Trophoblast cell (in vitro differentiated cells and primary cell): Measurements from ENCODE around the gene PRDM16.

Experiments used
- DNase-seq, 2 donors: peaks; one replicate each; pipeline ENCODE4 v3.0.0-alpha.2; 2016
- H2AFZ ChIP-seq: 2 replicates; pipeline ENCODE4 v1.6.1; 2013; ENCODE audit warnings: low read length, moderate library complexity, mild to moderate bottlenecking; ENCODE audit not compliant: insufficient read depth, poor library complexity
- H2AK5ac ChIP-seq: 2 replicates; pipeline ENCODE4 v1.6.1; 2013; ENCODE audit warnings: mild to moderate bottlenecking, low read length
- H2BK120ac ChIP-seq: 2 replicates; pipeline ENCODE4 v1.6.1; 2013; ENCODE audit warnings: low read length, mild to moderate bottlenecking, moderate library complexity; ENCODE audit not compliant: insufficient read depth, poor library complexity
- H2BK12ac ChIP-seq: 2 replicates; pipeline ENCODE4 v1.6.1; 2013; ENCODE audit warnings: mild to moderate bottlenecking, low read length, moderate library complexity
- H2BK5ac ChIP-seq: 2 replicates; pipeline ENCODE4 v1.6.1; 2013; ENCODE audit warnings: low read length, low read depth, moderate library complexity, mild to moderate bottlenecking; ENCODE audit not compliant: poor library complexity
- H3K14ac ChIP-seq: 2 replicates; pipeline ENCODE4 v1.6.1; 2013; ENCODE audit warnings: mild to moderate bottlenecking, low read length
- H3K18ac ChIP-seq: 2 replicates; pipeline ENCODE4 v1.6.1; 2013; ENCODE audit warnings: mild to moderate bottlenecking, low read length
- H3K23ac ChIP-seq: 2 replicates; pipeline ENCODE4 v1.6.1; 2013; ENCODE audit warnings: low read length
- H3K27ac ChIP-seq: 2 replicates; pipeline ENCODE4 v1.5.1; 2013; ENCODE audit warnings: low read depth, mild to moderate bottlenecking, inconsistent platforms, low read length, moderate library complexity
- H3K27me3 ChIP-seq: 2 replicates; pipeline ENCODE4 v1.6.1; 2013; ENCODE audit warnings: inconsistent platforms, mild to moderate bottlenecking, low read length, moderate library complexity; ENCODE audit not compliant: insufficient read depth
- H3K36me3 ChIP-seq, 2 experiments: 1 replicate in 1 of 2; 2 replicates in 1 of 2; pipeline ENCODE4 v1.6.1; 2013; ENCODE audit warnings: low read length in 2 of 2, mild to moderate bottlenecking in 2 of 2, moderate library complexity in 1 of 2; ENCODE audit not compliant: insufficient read depth in 2 of 2, control insufficient read depth in 1 of 2
- H3K4ac ChIP-seq: 2 replicates; pipeline ENCODE4 v1.6.1; 2013; ENCODE audit warnings: low read depth, mild to moderate bottlenecking, low read length, moderate library complexity
- H3K4me1 ChIP-seq, 2 experiments: 1 replicate in 1 of 2; 2 replicates in 1 of 2; pipeline ENCODE4 v1.6.1; 2013; ENCODE audit warnings: low read length in 2 of 2, mild to moderate bottlenecking in 2 of 2, moderate library complexity in 1 of 2; ENCODE audit not compliant: insufficient read depth in 2 of 2, control insufficient read depth in 1 of 2
- H3K4me2 ChIP-seq: 2 replicates; pipeline ENCODE4 v1.6.1; 2013; ENCODE audit warnings: inconsistent platforms, mild to moderate bottlenecking, low read length, moderate library complexity
- H3K4me3 ChIP-seq: 2 replicates; pipeline ENCODE4 v1.5.1; 2013; ENCODE audit warnings: mild to moderate bottlenecking, low read depth, low read length, inconsistent platforms
- H3K79me1 ChIP-seq: one replicate; pipeline ENCODE4 v1.6.1; 2013; ENCODE audit warnings: low read length
- H3K79me2 ChIP-seq: 2 replicates; pipeline ENCODE4 v1.6.1; 2013; ENCODE audit warnings: low read length, mild to moderate bottlenecking; ENCODE audit not compliant: control insufficient read depth, insufficient read depth, poor library complexity
- H3K9ac ChIP-seq: 2 replicates; pipeline ENCODE4 v1.6.1; 2013; ENCODE audit warnings: mild to moderate bottlenecking, low read length
- H3K9me3 ChIP-seq: 2 replicates; pipeline ENCODE4 v1.6.1; 2013; ENCODE audit warnings: low read depth, mild to moderate bottlenecking, control low read depth, inconsistent platforms, low read length; ENCODE audit not compliant: insufficient read depth
- H4K12ac ChIP-seq: 2 replicates; pipeline ENCODE4 v1.6.1; 2013; ENCODE audit warnings: low read depth, mild to moderate bottlenecking, low read length, moderate library complexity
- H4K8ac ChIP-seq: 2 replicates; pipeline ENCODE4 v1.6.1; 2013; ENCODE audit warnings: low read depth, mild to moderate bottlenecking, low read length, moderate library complexity
- H4K91ac ChIP-seq: one replicate; pipeline ENCODE4 v1.6.1; 2013; ENCODE audit warnings: low read depth, mild to moderate bottlenecking, low read length, moderate library complexity
- WGBS: extraction: QIAGEN DNeasy Blood & Tissue Kit; methylation state at CpG from one replicate; pipeline ENCODE4 v1.1.7; 2013; ENCODE audit warnings: missing lambda C conversion rate; ENCODE audit not compliant: insufficient read length, insufficient coverage; ENCODE audit errors: extremely low coverage; 5-methylcytosine and 5-hydroxymethylcytosine counted together

Gene PRDM16

DNA sequence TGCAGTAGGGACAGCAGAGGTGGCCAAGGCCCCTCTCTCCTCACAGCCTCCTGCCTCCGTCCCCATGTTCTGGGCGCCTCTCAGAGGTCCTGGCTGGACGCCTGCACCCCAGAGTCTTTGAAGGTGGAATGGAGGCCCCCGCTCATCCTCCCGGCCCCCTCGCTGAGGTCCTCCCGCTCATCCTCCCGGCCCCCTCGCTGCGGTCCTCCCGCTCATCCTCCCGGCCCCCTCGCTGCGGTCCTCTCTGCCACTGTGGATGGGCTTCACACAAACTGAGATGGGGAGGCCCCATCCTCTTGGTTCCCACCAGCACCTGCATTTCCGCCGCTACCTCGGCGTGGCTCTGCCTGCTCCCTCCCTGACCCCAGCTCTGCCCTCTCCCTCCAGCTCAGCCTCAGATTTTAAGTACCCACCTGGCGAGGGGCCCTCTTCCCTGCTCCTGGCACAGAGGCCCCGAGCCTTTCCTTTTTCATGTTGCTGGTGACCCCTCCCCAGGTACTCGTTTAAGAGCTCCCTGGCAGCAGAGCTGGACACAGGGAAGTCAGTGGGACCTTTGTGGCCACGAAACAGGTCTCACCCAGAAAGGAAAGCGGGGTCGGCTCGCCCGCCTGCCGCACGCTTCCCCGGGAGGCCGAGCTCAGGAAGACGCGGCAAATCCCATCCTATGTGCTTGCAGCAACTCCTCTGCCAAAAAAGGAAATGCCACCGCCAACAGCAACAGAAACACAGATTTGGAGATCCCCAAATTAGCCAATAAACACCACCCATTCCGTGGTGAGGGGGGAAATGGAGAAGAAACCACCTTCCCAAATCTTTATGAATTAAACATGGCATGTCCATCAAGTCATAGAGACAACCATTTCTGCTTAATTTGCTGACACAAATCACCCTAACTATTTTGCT lies 143.7 kb downstream of the PRDM16 start:
- Histone ChIP-seq H4K12ac (no peak overlapping the region), H3K23ac (no peak overlapping the region), H3K14ac (no peak overlapping the region), H3K4me2 (no peak overlapping the region), H3K18ac (no peak overlapping the region), H4K8ac (no peak overlapping the region), H3K4ac (no peak overlapping the region), H2BK120ac (no peak overlapping the region), H2AK5ac (no peak overlapping the region), H3K79me2 (no peaks in the 10 kb centered on the region), H3K79me1 (no peaks in the 10 kb centered on the region), H3K9ac (no peak overlapping the region), H3K36me3 (no peaks in the 10 kb centered on the region), H3K9me3 (peaks cover 2% of the 10 kb centered on the region), H3K27me3 (no peaks in the 10 kb centered on the region), H4K91ac (no peak overlapping the region), H3K4me3 (no peak overlapping the region), H2BK5ac (no peak overlapping the region), H2BK12ac (no peak overlapping the region), H3K4me1 (no peaks in the 10 kb centered on the region), H2AFZ (no peak overlapping the region), H3K27ac (no peak overlapping the region)
- no peak for DNase-seq
- WGBS = no CpG with 5 or more reads among the region's 34 CpGs

DNA sequence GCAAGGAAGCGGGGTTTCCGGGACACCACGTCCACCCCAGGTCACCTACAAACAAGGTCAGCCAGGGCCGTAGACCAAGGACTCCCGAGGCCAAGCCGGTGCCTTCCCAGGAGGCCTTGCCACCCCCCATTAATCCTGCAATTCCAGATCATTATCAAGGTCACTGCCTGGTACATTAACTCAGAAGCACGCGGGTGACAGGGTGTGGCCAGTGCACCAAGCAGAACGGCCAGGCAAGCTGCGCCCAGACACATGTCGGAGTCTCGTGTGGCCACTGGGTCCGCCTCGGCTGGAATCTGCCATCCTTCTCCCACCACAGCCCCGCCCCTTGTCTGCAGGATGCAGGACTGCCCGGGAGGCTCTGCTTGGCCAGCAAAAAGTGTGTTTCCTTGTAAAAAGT lies 144.7 kb downstream of the PRDM16 start:
- Histone ChIP-seq H3K9ac (no peak overlapping the region), H3K18ac (no peak overlapping the region), H3K4me1 (no peaks in the 10 kb centered on the region), H3K79me2 (no peaks in the 10 kb centered on the region), H3K4me3 (no peak overlapping the region), H3K9me3 (peaks cover 2% of the 10 kb centered on the region), H2BK5ac (no peak overlapping the region), H3K4me2 (no peak overlapping the region), H4K91ac (no peak overlapping the region), H2BK120ac (no peak overlapping the region), H3K27me3 (no peaks in the 10 kb centered on the region), H2AK5ac (no peak overlapping the region), H3K27ac (no peak overlapping the region), H4K8ac (no peak overlapping the region), H3K14ac (no peak overlapping the region), H3K4ac (no peak overlapping the region), H3K23ac (no peak overlapping the region), H3K36me3 (no peaks in the 10 kb centered on the region), H2BK12ac (no peak overlapping the region), H3K79me1 (no peaks in the 10 kb centered on the region), H2AFZ (no peak overlapping the region), H4K12ac (no peak overlapping the region)
- DNase-seq = no peak
- no CpG with 5 or more reads among the region's 16 CpGs for WGBS

- H3K23ac ChIP-seq = no peak overlapping the region
- H3K4me3 ChIP-seq = no peak overlapping the region
- H3K4me1 ChIP-seq = no peaks in the 10 kb centered on the region
- H4K8ac ChIP-seq = no peak overlapping the region
- H4K12ac ChIP-seq = no peak overlapping the region
- no peak for DNase-seq
- no peak overlapping the region for H2AFZ ChIP-seq
- H3K4ac ChIP-seq = no peak overlapping the region
- no CpG with 5 or more reads among the region's 27 CpGs for WGBS
- no peaks in the 10 kb centered on the region for H3K79me1 ChIP-seq
- peaks cover 2% of the 10 kb centered on the region for H3K9me3 ChIP-seq
- no peak overlapping the region for H2BK12ac ChIP-seq
- H3K9ac ChIP-seq = no peak overlapping the region
- no peak overlapping the region for H4K91ac ChIP-seq
- no peak overlapping the region for H3K14ac ChIP-seq
- no peaks in the 10 kb centered on the region for H3K79me2 ChIP-seq
- no peaks in the 10 kb centered on the region for H3K27me3 ChIP-seq
- H3K36me3 ChIP-seq = no peaks in the 10 kb centered on the region
- no peak overlapping the region for H3K4me2 ChIP-seq
- no peak overlapping the region for H2BK120ac ChIP-seq
- no peak overlapping the region for H2AK5ac ChIP-seq
- H2BK5ac ChIP-seq = no peak overlapping the region
- H3K18ac ChIP-seq = no peak overlapping the region
- no peak overlapping the region for H3K27ac ChIP-seq
These were observed 146.4 kb downstream of the PRDM16 start for GRCh38 chr1:3215198-3216014.

GRCh38 chr1:3216015-3216391 lies 147.0 kb downstream of the PRDM16 start:
- H3K4me1 ChIP-seq = no peaks in the 10 kb centered on the region
- no peak overlapping the region for H2BK120ac ChIP-seq
- no peak overlapping the region for H2BK5ac ChIP-seq
- no peak overlapping the region for H3K27ac ChIP-seq
- no peak overlapping the region for H3K23ac ChIP-seq
- no peak overlapping the region for H2AK5ac ChIP-seq
- no peak overlapping the region for H4K91ac ChIP-seq
- no peak overlapping the region for H3K4me3 ChIP-seq
- H3K14ac ChIP-seq = no peak overlapping the region
- H3K79me1 ChIP-seq = no peaks in the 10 kb centered on the region
- H3K36me3 ChIP-seq = no peaks in the 10 kb centered on the region
- no peaks in the 10 kb centered on the region for H3K27me3 ChIP-seq
- H2BK12ac ChIP-seq = no peak overlapping the region
- no peak for DNase-seq
- H4K12ac ChIP-seq = no peak overlapping the region
- no peak overlapping the region for H2AFZ ChIP-seq
- H4K8ac ChIP-seq = no peak overlapping the region
- H3K9me3 ChIP-seq = peaks cover 2% of the 10 kb centered on the region
- H3K4me2 ChIP-seq = no peak overlapping the region
- no peak overlapping the region for H3K18ac ChIP-seq
- H3K9ac ChIP-seq = no peak overlapping the region
- H3K4ac ChIP-seq = no peak overlapping the region
- no CpG with 5 or more reads among the region's 7 CpGs for WGBS
- H3K79me2 ChIP-seq = no peaks in the 10 kb centered on the region
